Endothelial cell of umbilical vein (primary cell): Measurements from ENCODE around the gene FOXJ3. TPM values are rescaled to one million over a fixed set of nuclear protein-coding genes. Genes with fewer than 3 reads are reported as not detected.

Source experiments
- BruUV-seq: library from RNA; stranded (reverse); fragments of 400-500 nt; replicated peaks from 2 replicates; lab custom pipeline; 2021; lab: Mats Ljungman, UMichigan
- CTCF ChIA-PET: fragments of 300-600, 350-600 bp; sonication (Branson Sonifier 250); formaldehyde crosslinking; loops from one replicate; lab custom pipeline; 2021; ENCODE audit warnings: antibody characterized with exemption, inconsistent platforms; lab: Charles Lee
- POLR2A ChIA-PET: fragments of 300-600, 350-600 bp; sonication (Branson Sonifier 250); formaldehyde crosslinking; loops from one replicate; lab custom pipeline; 2021; ENCODE audit warnings: antibody characterized with exemption, inconsistent platforms; lab: Charles Lee
- DNase-seq: peaks from one replicate; pipeline ENCODE4 v3.0.0-alpha.2; 2011; ENCODE audit warnings: low read depth, low spot score
- FAIRE-seq: peaks from 2 replicates; lab custom pipeline; 2011; peaks lifted over from hg19 to GRCh38; lab: Jason Lieb, UNC
- H2AFZ ChIP-seq: 2 replicates; pipeline ENCODE4 v1.6.0; 2012; ENCODE audit warnings: low read depth, low read length, control low read depth, inconsistent platforms
- H3K27ac ChIP-seq: 2 replicates; pipeline ENCODE4 v1.5.1; 2011; ENCODE audit warnings: low read depth, mild to moderate bottlenecking, control low read depth, low read length, moderate library complexity; ENCODE audit not compliant: insufficient read depth
- H3K27me3 ChIP-seq, 2 experiments: 2 replicates each; pipeline versions ENCODE4 v1.6.0 to v1.6.1; 2011; ENCODE audit warnings: low read length in 2 of 2, mixed read lengths in 1 of 2; ENCODE audit not compliant: control insufficient read depth in 2 of 2, insufficient read depth in 2 of 2
- H3K36me3 ChIP-seq, 2 experiments: 2 replicates in 1 of 2; 3 replicates in 1 of 2; pipeline ENCODE4 v1.5.1; 2011; ENCODE audit warnings: low read length in 2 of 2, mild to moderate bottlenecking in 1 of 2, moderate library complexity in 1 of 2; ENCODE audit not compliant: control insufficient read depth in 2 of 2, insufficient read depth in 2 of 2; ENCODE audit errors: extremely low read depth in 1 of 2
- H3K4me1 ChIP-seq: 3 replicates; pipeline ENCODE4 v1.5.1; 2011; ENCODE audit warnings: mild to moderate bottlenecking, low read length; ENCODE audit not compliant: control insufficient read depth, insufficient read depth; ENCODE audit errors: extremely low read depth
- H3K4me2 ChIP-seq: 2 replicates; pipeline ENCODE4 v1.6.1; 2011; ENCODE audit warnings: low read length, control low read depth, mixed read lengths; ENCODE audit not compliant: insufficient read depth
- H3K4me3 ChIP-seq, 3 experiments: fragments of 200-600 bp in 1 of 3; sonication (generic), shearing (Covaris generic) in 1 of 3; replicated peaks in 1 of 3; 2 replicates each; pipeline ENCODE4 v1.5.1; 2011 to 2016; ENCODE audit warnings: control low read depth in 3 of 3, low read length in 3 of 3, mild to moderate bottlenecking in 2 of 3, inconsistent platforms in 1 of 3, low read depth in 1 of 3, moderate library complexity in 1 of 3; ENCODE audit not compliant: insufficient read depth in 1 of 3
- H3K79me2 ChIP-seq: 2 replicates; pipeline ENCODE4 v1.6.0; 2012; ENCODE audit warnings: low read length, inconsistent platforms; ENCODE audit not compliant: control insufficient read depth, insufficient read depth
- H3K9ac ChIP-seq: replicated peaks from 2 replicates; pipeline ENCODE3; 2011; ENCODE audit warnings: low read length, control low read depth; ENCODE audit not compliant: insufficient read depth; ENCODE audit errors: extremely low read depth
- H3K9me1 ChIP-seq: replicated peaks from 3 replicates; pipeline ENCODE4 v1.6.0; 2011; ENCODE audit warnings: mild to moderate bottlenecking, low read length; ENCODE audit not compliant: control insufficient read depth, insufficient read depth; ENCODE audit errors: extremely low read depth
- H3K9me3 ChIP-seq: replicated peaks from 2 replicates; pipeline ENCODE4 v1.5.1; 2012; ENCODE audit warnings: low read length, inconsistent platforms; ENCODE audit not compliant: control insufficient read depth, insufficient read depth
- H4K20me1 ChIP-seq: replicated peaks from 2 replicates; pipeline ENCODE3; 2011; ENCODE audit warnings: mild to moderate bottlenecking, low read length; ENCODE audit not compliant: control insufficient read depth, insufficient read depth; ENCODE audit errors: extremely low read depth
- EZH2 ChIP-seq: IDR thresholded peaks from 2 replicates; pipeline ENCODE4 v1.6.1; 2012; ENCODE audit warnings: borderline replicate concordance, low read depth, mild to moderate bottlenecking, moderate library complexity, low read length, inconsistent platforms; ENCODE audit not compliant: severe bottlenecking
- FOS ChIP-seq: IDR thresholded peaks from 2 replicates; pipeline ENCODE4 v1.6.1; 2011; ENCODE audit warnings: mild to moderate bottlenecking, low read length, moderate library complexity, borderline replicate concordance; ENCODE audit not compliant: insufficient read depth
- GATA2 ChIP-seq: IDR thresholded peaks from 2 replicates; pipeline ENCODE4 v1.7.0; 2011; ENCODE audit warnings: low read depth, mild to moderate bottlenecking, moderate library complexity, mixed read lengths, low read length; ENCODE audit not compliant: insufficient read length, insufficient read depth
- JUN ChIP-seq: IDR thresholded peaks from 2 replicates; pipeline ENCODE4 v1.6.1; 2011; ENCODE audit warnings: borderline replicate concordance, low read depth; ENCODE audit not compliant: insufficient read length, insufficient read depth
- POLR2A ChIP-seq: IDR thresholded peaks from 2 replicates; pipeline ENCODE4 v1.6.1; 2012; ENCODE audit warnings: low read depth, mild to moderate bottlenecking, control low read depth, low read length
- dilution Hi-C: fragments of 300-500 bp; cut with MboI; formaldehyde crosslinking; loops from one replicate; pipeline ENCODE4 v1.15.0; 2019; ENCODE audit warnings: low sequenced_read_pairs; ENCODE audit not compliant: extremely low pct_ligation_motif_present
- intact Hi-C: fragments of 100-400 bp; cut with micrococcal nuclease; formaldehyde crosslinking; loops from one replicate; pipeline ENCODE4 v1.10.0; 2022
- polyA plus RNA-seq, 4 experiments: library from polyadenylated mRNA; depleted of rRNA in 3 of 4; stranded (reverse) in 3 of 4; unstranded in 1 of 4; fragments of >200 nt; gene quantifications; 2 replicates each; pipeline versions ENCODE4 v1.2.1 to v1.2.3, GENCODE V29; 2011 to 2012; ENCODE audit warnings: missing spikeins in 1 of 4
- total RNA-seq: library from RNA; stranded (reverse); gene quantifications from 2 replicates; pipeline ENCODE4 v1.2.3, GENCODE V29; 2021
- TF ChIP-seq, protein P1 (sequence below): IDR thresholded peaks from 2 replicates; pipeline ENCODE4 v1.6.1; 2011; ENCODE audit not compliant: insufficient read depth, insufficient read length
- TF ChIP-seq, protein P2 (sequence below), 2 donors: IDR thresholded peaks; 1 replicate in 1 of 2; 2 replicates in 1 of 2; pipeline ENCODE4 v1.5.1; 2011; ENCODE audit warnings: low read length in 2 of 2, mild to moderate bottlenecking in 2 of 2, moderate library complexity in 2 of 2, control low read depth in 1 of 2, inconsistent platforms in 1 of 2, low read depth in 1 of 2; ENCODE audit not compliant: insufficient read depth in 1 of 2; ENCODE audit errors: extremely low read depth in 1 of 2

The FOXJ3 gene
- total and polyA plus RNA-seq, 2 donors (not counting 3 experiments of a cell fraction or from before 2014, with no cell fraction given), result 34.7 to 38.8 TPM

DNA sequence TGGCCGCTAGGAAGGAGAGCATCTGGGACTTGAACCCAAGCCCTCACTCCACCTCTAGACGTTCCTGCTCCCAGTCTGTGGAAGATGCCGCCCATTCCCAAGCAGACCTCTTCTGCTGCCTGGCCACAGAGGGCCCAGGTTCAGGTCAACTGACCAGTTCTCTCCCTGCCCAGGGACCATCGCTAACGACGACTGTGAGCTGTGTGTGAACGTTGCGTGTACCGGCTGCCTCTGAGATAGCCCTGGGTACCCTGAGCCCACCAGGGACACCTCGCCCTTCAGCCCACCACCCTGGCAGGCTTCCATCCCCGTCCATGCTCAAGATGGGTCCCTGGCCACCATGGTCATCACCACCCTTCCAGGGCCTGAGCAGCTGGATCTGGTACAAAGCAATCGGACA, 179.7 kb downstream of the FOXJ3 start:
- Histone ChIP-seq H3K79me2 (no peaks in the 10 kb centered on the region), H3K36me3 (no peaks in the 10 kb centered on the region), H3K9me1 (no peaks in the 10 kb centered on the region), H4K20me1 (no peaks in the 10 kb centered on the region), H3K27ac (no peak overlapping the region), H3K4me1 (no peaks in the 10 kb centered on the region), H3K4me2 (no peak overlapping the region), H2AFZ (no peak overlapping the region), H3K4me3 (no peak overlapping the region), H3K27me3 (peaks cover 3 to 6% of the 10 kb centered on the region in 2 experiments), H3K9ac (no peak overlapping the region), H3K9me3 (no peaks in the 10 kb centered on the region)
- ChIA-PET CTCF (interaction anchor here (0.9 to 2.8 kb wide), 3 partner anchors 8 to 423 kb away, joined by 3 to 19 read pairs (median 11); no protein-coding TSS in a partner anchor), POLR2A (no interaction called here)
- no TSS peak for BruUV-seq
- TF ChIP-seq GATA2 (no peak), JUN (no peak), EZH2 (no peak), POLR2A (no peak), FOS (no peak)
- TF ChIP-seq, protein P1, sequence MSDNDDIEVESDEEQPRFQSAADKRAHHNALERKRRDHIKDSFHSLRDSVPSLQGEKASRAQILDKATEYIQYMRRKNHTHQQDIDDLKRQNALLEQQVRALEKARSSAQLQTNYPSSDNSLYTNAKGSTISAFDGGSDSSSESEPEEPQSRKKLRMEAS, result no peak
- TF ChIP-seq, protein P2, sequence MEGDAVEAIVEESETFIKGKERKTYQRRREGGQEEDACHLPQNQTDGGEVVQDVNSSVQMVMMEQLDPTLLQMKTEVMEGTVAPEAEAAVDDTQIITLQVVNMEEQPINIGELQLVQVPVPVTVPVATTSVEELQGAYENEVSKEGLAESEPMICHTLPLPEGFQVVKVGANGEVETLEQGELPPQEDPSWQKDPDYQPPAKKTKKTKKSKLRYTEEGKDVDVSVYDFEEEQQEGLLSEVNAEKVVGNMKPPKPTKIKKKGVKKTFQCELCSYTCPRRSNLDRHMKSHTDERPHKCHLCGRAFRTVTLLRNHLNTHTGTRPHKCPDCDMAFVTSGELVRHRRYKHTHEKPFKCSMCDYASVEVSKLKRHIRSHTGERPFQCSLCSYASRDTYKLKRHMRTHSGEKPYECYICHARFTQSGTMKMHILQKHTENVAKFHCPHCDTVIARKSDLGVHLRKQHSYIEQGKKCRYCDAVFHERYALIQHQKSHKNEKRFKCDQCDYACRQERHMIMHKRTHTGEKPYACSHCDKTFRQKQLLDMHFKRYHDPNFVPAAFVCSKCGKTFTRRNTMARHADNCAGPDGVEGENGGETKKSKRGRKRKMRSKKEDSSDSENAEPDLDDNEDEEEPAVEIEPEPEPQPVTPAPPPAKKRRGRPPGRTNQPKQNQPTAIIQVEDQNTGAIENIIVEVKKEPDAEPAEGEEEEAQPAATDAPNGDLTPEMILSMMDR (IDR thresholded peaks at IDR 0.05; ENCODE audit: extremely low read depth in 1 of 2, insufficient read depth in 1 of 2, low read depth in 1 of 2, low read length in 2 of 2), result no peak
- DNase-seq (no peak), FAIRE-seq (no peak)
- intact Hi-C loops (no loop called here), dilution Hi-C loops (no loop called here)
